Measurements from ENCODE around the gene PUM1.

PUM1 gene

DNA sequence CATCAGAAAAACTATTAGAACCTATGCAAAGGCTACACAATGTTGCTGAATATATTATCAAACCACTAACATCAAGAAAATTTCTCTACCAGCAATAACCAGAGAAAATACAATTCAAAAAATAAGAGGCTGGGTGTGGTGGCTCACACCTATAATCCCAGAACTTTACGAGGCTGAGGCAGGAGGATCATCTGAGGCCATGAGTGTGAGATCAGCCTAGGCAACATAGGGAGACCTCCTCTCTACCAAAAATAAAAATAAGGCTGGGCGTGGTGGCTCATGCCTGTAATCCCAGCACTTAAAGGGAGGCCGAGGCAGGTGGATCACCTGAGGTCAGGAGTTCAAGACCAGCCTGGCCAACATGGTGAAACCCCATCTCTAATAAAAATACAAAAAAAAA lies 16.9 kb upstream of the PUM1 start:
- TF ChIP-seq, protein P1, sequence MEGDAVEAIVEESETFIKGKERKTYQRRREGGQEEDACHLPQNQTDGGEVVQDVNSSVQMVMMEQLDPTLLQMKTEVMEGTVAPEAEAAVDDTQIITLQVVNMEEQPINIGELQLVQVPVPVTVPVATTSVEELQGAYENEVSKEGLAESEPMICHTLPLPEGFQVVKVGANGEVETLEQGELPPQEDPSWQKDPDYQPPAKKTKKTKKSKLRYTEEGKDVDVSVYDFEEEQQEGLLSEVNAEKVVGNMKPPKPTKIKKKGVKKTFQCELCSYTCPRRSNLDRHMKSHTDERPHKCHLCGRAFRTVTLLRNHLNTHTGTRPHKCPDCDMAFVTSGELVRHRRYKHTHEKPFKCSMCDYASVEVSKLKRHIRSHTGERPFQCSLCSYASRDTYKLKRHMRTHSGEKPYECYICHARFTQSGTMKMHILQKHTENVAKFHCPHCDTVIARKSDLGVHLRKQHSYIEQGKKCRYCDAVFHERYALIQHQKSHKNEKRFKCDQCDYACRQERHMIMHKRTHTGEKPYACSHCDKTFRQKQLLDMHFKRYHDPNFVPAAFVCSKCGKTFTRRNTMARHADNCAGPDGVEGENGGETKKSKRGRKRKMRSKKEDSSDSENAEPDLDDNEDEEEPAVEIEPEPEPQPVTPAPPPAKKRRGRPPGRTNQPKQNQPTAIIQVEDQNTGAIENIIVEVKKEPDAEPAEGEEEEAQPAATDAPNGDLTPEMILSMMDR (IDR thresholded peaks at IDR 0.05; ENCODE audit: insufficient read depth, missing control alignments): no peak
- no peak for DNase-seq (ENCODE audit: insufficient read length, low spot score)
- no peak for FAIRE-seq

DNA sequence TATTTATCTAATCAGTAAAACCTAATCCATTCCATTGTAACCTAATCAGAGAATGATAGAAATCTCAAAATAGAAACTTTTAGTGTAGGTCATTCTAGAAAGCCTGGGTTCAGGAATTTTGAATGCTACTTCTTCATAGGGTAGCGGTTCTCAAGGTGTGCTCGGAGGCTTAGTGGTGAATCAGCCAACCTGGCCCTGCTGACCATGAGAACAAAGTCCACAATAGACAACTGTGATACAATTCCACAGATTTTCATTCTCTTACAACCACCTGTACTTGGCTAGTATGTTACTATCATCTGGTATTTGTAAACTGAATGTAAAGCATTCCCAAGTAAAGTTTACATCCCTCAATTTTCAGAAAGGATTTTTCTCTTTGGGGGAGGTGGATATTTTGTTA lies 7.5 kb upstream of the PUM1 start:
- no peak for FAIRE-seq
- TF ChIP-seq, protein P1 (IDR thresholded peaks at IDR 0.05; ENCODE audit: insufficient read depth, missing control alignments): no peak
- DNase-seq (ENCODE audit: insufficient read length, low spot score): no peak

DNA sequence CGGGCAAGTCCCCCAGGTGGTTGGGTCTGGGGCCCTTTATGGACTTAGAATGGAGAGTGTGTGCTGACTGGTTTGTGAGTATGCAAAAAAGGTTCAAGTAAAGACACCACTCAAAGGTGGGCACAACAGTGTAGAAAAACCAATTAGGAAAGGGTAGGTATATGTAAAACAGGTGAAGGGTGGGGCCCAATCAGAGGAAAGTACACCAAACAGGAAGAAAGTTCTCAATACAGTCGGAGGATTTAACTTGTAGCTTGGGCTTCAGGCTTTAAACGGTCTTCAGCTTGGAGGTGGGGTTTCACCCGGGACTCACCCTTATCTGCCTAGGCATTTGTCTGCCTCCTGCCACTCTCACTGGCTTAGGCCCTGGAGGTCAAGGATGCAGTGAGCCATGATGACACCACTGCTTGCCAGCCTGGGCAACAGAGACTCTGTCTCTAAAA lies 6.8 kb upstream of the PUM1 start:
- FAIRE-seq (no peak), DNase-seq (ENCODE audit: insufficient read length, low spot score) (no peak)
- TF ChIP-seq, protein P1 (IDR thresholded peaks at IDR 0.05; ENCODE audit: insufficient read depth, missing control alignments): no peak

DNA sequence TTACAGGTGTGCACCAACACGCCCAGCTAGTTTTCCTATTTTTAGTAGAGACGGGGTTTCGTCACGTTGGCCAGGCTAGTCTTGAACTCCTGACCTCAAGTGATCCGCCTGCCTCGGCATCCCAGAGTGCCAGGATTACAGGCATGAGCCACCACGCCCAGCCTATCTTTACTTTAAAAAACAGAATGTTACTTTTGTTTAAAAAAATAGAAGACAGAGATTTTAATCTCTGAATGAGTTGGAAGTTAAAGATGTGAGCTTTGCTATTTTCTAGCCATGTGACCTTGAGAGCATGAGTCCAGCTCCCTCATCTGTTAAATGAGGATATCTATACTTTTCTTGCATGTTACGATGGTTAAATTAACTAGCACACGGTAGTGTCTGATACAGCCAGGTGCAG lies 3.9 kb upstream of the PUM1 start:
- DNase-seq (ENCODE audit: insufficient read length, low spot score): no peak
- TF ChIP-seq, protein P1 (IDR thresholded peaks at IDR 0.05; ENCODE audit: insufficient read depth, missing control alignments): no peak
- no peak for FAIRE-seq

DNA sequence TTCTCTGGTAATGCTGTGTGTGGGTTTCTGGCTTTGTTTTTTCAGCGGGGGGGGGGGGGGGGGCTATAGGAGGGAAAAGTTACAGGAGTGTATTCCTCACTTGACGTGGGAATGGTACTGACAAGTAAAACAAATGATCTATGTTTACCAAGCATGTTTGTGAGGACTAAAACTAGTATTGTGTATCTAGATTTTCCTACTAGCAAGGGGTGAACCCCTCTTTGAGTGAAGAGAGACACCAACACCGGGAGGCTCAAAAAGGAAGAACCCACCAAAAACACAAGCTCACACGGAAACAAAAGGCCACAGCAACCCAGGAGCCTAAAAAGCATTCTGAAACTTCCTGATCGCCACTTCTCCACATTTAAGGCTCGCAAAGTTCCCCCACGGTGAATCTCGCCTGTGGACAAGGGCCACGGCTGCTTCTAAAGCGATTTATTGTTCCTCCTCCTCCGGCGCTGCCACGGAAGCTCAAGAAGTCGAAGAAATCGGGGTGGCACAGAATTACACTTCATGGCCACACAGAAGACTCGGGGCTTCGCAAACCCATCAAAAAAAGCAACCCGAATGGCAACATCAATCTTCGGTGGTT lies 703 bp downstream of the PUM1 start:
- TF ChIP-seq, protein P1 (IDR thresholded peaks at IDR 0.05; ENCODE audit: insufficient read depth, missing control alignments): no peak
- no peak for DNase-seq (ENCODE audit: insufficient read length, low spot score)
- no peak for FAIRE-seq

DNA sequence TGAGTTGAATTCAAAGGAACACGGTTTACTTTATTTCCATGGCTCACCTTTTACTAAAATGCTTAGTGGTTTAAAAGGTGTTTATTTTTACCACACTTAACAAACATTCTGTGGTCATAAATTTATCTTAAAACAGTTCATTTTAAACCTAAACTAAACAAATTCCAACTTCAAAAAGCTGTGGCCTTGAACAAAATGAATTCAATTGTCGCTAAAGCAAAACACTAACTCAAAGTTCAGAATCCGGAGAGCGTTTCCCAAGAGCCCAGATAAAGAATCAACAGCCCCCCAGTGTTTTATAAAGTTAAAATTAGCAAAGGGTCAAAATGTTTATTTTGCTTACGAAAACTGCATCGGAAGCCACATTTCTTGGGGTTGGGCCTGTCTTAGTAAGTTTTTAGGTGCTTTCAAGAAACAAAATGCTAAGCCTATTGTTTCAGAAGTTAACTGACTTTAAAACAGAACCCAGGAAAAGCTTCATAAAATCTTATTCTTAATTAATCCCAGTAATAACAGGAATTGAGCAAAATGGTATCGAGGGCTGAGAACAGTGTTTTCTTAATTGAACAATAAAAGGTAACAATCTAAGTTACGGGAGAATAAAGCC lies 1.3 kb downstream of the PUM1 start:
- FAIRE-seq: no peak
- TF ChIP-seq, protein P1 (IDR thresholded peaks at IDR 0.05; ENCODE audit: insufficient read depth, missing control alignments): no peak
- no peak for DNase-seq (ENCODE audit: insufficient read length, low spot score)

DNA sequence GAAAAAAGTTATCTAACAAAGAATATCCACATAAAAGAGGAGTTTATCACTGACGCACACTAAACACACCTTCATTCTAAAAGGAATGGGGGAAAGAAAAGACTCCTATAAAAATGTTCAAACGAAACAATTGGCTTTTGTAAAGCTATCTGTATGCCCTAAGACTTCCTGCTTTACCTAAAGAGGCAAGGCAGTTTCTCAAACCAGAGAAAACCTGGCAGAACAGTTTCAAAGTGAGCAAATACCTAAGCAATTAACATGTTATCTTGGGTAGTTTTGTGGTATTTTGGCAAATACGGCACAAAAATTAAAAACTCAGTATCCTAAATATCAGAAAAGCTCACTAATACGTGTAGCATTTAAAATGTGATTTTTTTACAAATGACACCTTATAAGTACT lies 1.9 kb downstream of the PUM1 start:
- FAIRE-seq: no peak
- TF ChIP-seq, protein P1 (IDR thresholded peaks at IDR 0.05; ENCODE audit: insufficient read depth, missing control alignments): no peak
- DNase-seq (ENCODE audit: insufficient read length, low spot score): no peak

All from D721Med (cell line).